GM21515 (cell line): ENCODE results near the gene PTPRJ.
"Not testable (repeated sequence)": the region's sequence is repeated elsewhere in the genome, so short reads cannot be mapped to it uniquely, and the experiment has no call there.

ENCODE experiments used
- ATAC-seq: cut with Tn5 transposase; IDR thresholded peaks from one replicate; pipeline ENCODE4 v1.9.1; 2021; ENCODE audit not compliant: unreplicated experiment

Gene PTPRJ

GRCh38 chr11:48017105-48017830, 36.9 kb downstream of the PTPRJ start:
- no peak for ATAC-seq

- ATAC-seq: no peak
Observed at GRCh38 chr11:48017831-48018527, 37.6 kb downstream of the PTPRJ start.

DNA sequence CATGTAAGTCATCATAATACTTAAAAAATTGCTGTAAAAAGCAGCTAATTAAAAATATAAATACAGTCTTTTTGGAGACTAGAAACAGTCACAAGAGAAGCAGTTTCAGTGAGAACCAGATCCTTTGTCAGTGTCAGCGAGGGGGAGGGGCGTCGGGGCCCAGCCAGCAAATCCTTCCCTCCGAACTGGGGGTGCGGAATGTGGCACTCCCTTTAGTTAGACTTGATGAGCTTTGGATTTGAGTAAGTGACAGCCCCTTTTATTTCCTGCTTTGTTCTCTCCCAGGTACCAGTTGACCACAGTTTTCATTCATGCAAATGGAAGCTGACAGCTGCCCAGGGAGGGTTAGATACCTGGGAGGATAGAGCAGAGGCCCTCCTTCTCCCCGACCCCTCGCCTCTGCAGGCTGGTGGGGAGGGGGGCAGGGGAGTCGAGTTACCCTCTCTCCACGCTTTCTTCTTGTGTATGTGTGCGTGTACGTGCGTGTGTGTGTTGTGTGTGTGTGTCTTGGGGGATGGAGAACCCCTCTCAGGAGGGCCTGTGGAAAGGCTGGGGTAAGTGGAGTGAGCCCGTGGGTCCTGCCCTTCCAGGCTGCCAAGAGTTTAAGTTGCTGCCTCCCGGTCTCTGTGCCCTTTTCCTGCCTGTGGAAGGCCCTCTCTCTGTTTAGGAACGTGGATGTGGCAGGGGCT, 38.3 kb downstream of the PTPRJ start:
- ATAC-seq: no peak

DNA sequence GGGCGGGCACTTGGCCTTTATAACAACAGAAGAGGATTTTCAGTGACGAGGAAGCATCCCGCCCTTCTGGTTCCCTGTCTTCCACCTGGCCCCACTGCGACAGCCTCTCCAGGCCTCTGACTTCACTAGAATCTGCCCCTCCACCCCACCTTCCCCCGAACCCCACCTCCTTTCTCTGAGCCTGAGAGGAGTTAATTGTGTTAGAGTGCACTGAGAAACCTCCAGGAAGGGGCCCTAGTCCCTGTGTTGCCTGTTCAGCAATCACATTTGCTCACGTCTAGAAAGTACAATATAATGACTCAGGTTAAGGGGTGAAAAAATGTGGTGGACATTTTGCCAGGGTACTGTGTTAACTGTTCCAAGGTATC, 38.8 kb downstream of the PTPRJ start:
- ATAC-seq: no peak

DNA sequence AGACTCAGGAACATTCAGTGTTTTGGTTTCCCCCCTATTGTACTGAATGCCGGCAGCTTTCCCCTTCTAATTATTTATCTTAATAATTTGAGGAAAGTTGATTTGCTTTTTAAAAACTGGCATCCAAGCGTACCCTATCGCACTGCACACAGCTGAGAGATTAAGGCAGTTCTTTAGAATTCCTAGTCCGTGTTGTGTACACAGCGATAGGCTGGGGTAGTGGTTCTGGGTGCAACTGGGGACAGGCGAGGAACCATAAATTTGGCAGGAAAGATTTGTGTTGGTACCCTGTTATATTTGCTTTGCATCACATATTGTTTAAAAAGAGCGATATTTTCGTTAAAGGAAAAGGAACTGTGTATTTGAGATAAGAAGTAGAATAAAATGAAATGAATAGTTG, 39.2 kb downstream of the PTPRJ start:
- no peak for ATAC-seq

- ATAC-seq: peak; percentile 69
Observed at GRCh38 chr11:48020092-48020755, 39.9 kb downstream of the PTPRJ start.

GRCh38 chr11:48021201-48021820, 41.0 kb downstream of the PTPRJ start:
- not testable (repeated sequence) for ATAC-seq

- no peak for ATAC-seq
Observed at GRCh38 chr11:48022445-48022844, 42.1 kb downstream of the PTPRJ start.

GRCh38 chr11:48023608-48024007, 43.2 kb downstream of the PTPRJ start:
- not testable (repeated sequence) for ATAC-seq

DNA sequence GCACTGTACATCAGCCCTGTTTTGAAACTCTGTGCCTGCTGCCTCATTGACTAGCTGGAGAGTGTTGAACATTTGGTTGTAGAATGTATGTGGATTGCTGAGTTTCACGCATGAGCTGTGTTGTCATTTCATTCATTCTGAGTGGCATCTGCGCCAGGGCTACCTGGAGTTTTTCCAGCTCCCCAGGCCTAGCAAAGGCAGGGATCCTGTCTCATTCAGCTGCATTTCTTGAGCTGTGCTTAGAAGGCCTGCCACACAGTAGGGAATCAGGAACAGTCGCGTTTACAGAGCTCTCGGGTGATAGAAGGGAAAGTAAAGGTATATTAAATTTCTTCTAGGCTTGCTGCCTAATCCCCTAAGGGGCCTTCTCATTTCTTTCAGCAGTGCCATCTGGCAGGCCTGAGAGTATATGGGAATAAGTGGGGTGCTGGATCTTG, 44.3 kb downstream of the PTPRJ start:
- no peak for ATAC-seq

GRCh38 chr11:48025293-48025983, 45.1 kb downstream of the PTPRJ start:
- no peak for ATAC-seq

- ATAC-seq: no peak
Observed at GRCh38 chr11:48025984-48026340, 45.6 kb downstream of the PTPRJ start.

DNA sequence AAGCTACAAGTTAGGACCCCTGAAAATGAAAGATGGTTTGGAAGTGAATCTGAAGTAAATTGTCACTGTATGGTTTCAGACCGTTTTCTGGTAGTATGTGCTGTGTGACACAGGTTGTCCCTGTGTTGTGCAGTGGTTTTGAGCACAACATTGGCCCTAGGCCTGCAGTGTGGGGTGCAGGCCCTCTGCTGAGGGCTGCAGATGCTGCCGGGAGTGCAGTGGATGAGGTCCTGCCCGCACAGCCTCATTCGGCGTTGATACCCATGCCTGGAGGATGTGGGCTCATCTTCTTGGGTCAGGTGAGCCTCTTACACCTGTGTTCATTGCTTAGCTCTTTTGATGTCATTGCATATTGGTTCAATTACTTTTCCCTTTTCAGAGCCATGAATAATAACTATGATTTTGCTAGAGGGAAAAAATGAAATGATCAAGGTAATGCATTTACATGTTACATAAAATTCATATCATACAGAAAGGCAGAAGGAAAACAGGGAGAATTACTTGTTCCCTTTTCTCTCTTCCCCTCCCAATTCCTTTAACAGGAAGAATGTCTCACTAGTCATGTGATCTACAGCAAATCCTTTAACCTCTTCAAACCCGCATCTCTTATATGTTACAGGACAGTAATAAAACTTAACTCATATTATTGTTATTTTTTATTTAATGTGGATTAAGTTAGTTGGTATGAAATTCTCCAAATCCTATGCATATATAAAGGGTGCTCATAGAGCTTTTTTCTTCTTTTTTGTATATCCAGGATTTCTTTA, 48.7 kb downstream of the PTPRJ start:
- ATAC-seq: no peak

DNA sequence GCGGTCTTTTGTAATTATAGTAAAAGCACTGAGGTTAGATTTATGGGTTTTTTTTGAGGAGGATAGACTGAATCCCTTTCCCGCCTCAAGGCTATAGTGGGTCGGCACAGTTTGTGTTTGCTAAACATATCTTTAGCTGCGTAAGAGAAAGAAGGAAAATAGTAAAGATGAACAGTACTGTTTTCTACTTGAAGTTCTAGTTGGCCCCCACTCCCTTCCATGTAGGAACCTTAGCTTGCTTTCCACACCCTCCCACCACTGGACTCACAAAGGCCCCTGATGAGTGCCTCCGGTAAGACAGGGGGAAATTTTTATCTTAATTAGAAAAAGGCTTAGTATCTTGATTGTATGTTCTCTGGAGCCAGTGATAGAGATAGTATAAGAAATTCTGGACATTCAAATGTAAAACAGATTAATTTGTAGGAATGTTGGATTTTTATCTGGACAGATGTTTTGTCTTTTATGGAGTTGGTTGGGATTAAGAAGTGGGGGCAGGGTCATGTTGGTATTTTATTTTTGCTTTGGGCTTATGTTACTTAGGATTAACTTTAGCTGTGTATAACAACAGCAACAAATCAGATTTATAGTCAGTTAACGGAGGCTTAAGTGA, 49.4 kb downstream of the PTPRJ start:
- no peak for ATAC-seq

GRCh38 chr11:48031602-48032001, 51.2 kb downstream of the PTPRJ start:
- ATAC-seq: no peak

GRCh38 chr11:48032721-48033120, 52.4 kb downstream of the PTPRJ start:
- no peak for ATAC-seq

DNA sequence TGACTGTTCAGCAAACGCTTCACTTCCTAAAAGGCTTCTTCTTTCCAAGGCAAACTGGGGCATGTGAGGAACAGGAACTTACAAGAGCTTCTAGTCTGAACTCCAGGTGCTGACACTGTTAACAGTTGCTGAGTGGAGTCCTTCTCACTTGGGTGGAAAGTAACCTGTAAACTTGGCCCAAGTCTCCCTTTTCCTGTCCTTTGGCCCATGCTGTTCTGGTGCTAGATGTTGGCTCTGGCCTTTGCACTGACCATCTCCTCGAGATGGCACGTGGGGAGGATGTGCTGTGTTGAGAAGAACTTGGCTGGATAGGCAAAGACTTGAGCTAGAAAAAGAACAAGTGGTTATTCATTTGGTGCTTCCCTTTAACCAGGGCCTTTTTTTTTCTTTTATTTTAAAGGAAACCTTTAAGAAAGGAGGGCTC, 53.6 kb downstream of the PTPRJ start:
- ATAC-seq: no peak

- no peak for ATAC-seq
Observed at GRCh38 chr11:48034926-48035871, 54.8 kb downstream of the PTPRJ start.
